Ishikawa (cell line): Measurements from ENCODE around the gene ATP1A2.
A peak's percentile ranks its signal among the peaks of the same experiment; 100 is the strongest.

ENCODE experiments used
- CEBPB ChIP-seq: IDR thresholded peaks from 2 replicates; pipeline ENCODE4 v1.6.1; 2012
- CREB1 ChIP-seq: IDR thresholded peaks from 2 replicates; pipeline ENCODE4 v1.6.1; 2012; ENCODE audit warnings: low read depth
- EGR1 ChIP-seq: IDR thresholded peaks from 2 replicates; pipeline ENCODE4 v1.6.1; 2012
- EP300 ChIP-seq: IDR thresholded peaks from 2 replicates; pipeline ENCODE4 v1.6.1; 2012; ENCODE audit warnings: borderline replicate concordance
- FOXM1 ChIP-seq: IDR thresholded peaks from 2 replicates; pipeline ENCODE4 v1.6.1; 2012; ENCODE audit warnings: low read depth, borderline replicate concordance
- NFIC ChIP-seq: IDR thresholded peaks from 2 replicates; pipeline ENCODE4 v1.6.1; 2012
- RAD21 ChIP-seq: IDR thresholded peaks from 2 replicates; pipeline ENCODE4 v1.6.1; 2012; ENCODE audit warnings: low read depth
- REST ChIP-seq: IDR thresholded peaks from 2 replicates; pipeline ENCODE4 v1.6.1; 2012; ENCODE audit warnings: low read depth, mild to moderate bottlenecking
- TAF1 ChIP-seq: IDR thresholded peaks from 2 replicates; pipeline ENCODE4 v1.6.1; 2012; ENCODE audit warnings: low read depth, mild to moderate bottlenecking
- TCF12 ChIP-seq: IDR thresholded peaks from 2 replicates; pipeline ENCODE4 v1.6.1; 2012; ENCODE audit warnings: low read depth
- TEAD4 ChIP-seq: IDR thresholded peaks from 2 replicates; pipeline ENCODE4 v1.6.1; 2012
- USF1 ChIP-seq: IDR thresholded peaks from 2 replicates; pipeline ENCODE4 v1.6.1; 2012
- YY1 ChIP-seq: IDR thresholded peaks from 2 replicates; pipeline ENCODE4 v1.6.1; 2012; ENCODE audit warnings: low read depth
- ZBTB7A ChIP-seq: IDR thresholded peaks from 2 replicates; pipeline ENCODE4 v1.6.1; 2012; ENCODE audit warnings: low read depth
- TF ChIP-seq, protein P1 (sequence below): IDR thresholded peaks from 2 replicates; pipeline ENCODE4 v1.6.1; 2012

Gene ATP1A2

DNA sequence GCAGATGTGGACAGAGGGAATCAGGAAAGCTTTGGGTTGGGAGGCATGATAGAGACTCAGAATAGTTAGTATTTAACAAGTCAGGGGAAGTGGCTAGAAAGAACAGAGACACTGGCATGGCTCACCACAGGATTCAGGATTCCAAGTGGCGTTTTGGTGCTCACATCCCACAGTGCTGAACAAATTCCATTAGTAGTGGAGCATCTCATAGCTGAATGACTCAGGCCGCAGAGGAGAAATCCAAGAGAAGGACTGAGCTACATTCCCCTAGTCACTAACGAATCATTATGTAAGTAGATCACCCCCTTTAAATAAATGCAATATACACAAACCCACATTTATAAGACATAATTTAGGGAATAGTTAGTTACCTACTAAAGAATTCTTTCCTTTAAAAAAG is 39.3 kb upstream of the ATP1A2 start:
- TF ChIP-seq TCF12 (no peak), EGR1 (no peak), CEBPB (no peak), TAF1 (no peak), FOXM1 (no peak), NFIC (no peak), TEAD4 (no peak), RAD21 (no peak), ZBTB7A (no peak)

- TF ChIP-seq TEAD4 (no peak), ZBTB7A (no peak), TAF1 (no peak), EP300 (no peak), RAD21 (no peak), CREB1 (no peak), FOXM1 (no peak), TCF12 (no peak), YY1 (no peak), EGR1 (no peak), USF1 (no peak), CEBPB (no peak), REST (no peak), NFIC (no peak)
- TF ChIP-seq, protein P1, sequence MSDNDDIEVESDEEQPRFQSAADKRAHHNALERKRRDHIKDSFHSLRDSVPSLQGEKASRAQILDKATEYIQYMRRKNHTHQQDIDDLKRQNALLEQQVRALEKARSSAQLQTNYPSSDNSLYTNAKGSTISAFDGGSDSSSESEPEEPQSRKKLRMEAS: no peak
These were observed 38.1 kb upstream of the ATP1A2 start for GRCh38 chr1:160077486-160077885.

DNA sequence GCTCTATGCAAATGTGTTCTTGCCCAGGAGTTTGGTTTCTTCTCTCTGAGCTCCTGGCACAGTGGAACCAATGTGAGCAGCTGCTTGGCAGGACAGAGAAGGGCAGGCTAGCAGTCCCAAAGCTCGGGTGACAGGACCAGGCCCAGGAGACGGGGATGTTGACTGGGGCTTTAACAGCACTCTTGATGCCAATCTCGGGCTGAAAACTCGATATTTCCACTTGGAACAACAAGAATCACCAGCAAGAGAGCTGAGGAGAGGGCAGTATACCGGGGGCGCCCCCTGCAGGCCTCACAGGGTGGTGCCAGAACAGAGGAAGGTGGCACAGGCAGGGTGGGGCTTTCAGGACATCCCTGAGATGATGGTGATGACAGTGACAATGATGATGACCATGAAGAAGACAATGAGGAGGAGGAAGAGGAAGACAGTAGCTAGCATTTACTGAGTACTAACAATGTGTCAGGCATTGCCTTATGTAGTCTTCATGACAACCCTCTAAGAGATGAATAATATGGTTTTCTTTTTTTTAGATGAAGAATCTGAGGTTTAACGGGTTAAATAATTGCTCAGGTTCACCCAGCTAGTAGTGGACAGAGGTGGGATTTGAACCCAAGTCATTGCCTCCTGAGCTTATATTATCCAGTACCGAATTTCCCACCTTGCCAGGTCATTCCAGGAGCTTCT is 36.9 kb upstream of the ATP1A2 start:
- no peak for TF ChIP-seq TCF12
- no peak for TF ChIP-seq REST
- peak; percentile 82 for TF ChIP-seq RAD21
- TF ChIP-seq ZBTB7A: no peak

DNA sequence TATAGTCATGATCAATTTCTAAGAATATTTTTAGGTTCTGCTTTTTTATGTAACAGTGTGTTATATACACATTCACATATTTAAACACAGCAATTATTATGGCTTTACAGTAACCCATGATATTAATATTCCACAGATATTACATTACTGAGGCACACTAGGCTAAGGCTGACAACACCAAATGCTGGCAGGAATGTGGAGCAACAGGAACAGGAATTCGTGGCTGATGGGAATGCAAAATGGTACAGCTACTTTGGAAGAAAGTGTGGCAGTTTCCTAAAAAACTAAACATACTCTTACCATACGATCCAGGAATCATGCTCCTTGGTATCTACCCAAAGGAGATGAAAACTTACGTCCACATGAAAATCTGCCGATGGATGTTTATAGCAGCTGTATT is 36.1 kb upstream of the ATP1A2 start:
- no peak for TF ChIP-seq RAD21
- TF ChIP-seq EGR1: no peak

DNA sequence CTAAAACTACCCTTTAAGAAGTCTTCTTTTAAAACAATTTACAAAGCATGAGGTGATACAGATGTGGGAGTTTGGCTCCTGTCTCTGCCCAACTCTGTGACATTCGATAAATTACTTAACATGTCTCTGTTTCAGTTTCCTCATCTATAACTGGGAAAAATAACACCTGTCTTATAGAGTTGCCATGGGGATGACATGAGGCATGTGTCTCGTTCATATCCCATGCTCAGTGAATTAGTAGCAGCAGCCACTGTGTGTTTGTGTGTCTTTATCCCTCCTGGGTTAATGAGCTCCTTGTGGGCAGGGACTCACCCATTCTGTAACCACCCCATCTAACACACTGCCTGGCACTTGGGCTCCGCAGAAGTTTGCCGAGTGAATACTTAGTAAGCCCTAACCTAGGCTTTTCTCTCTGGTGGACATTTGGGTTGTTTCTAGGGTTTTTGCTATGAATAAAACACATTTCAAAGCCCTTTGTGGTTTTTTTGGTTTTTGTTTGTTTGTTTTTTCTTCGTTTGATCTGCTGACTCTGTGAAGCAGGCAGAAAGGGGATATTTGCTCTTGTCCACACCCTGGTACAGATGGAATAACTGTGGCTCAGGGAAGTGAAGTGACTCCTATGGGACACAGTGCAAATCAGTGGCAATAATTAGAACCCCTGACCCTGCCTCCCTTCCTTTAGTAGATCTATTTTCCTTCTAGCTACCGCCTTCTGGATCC is 35.0 kb upstream of the ATP1A2 start:
- TF ChIP-seq CEBPB: no peak
- TF ChIP-seq FOXM1: no peak
- no peak for TF ChIP-seq YY1
- no peak for TF ChIP-seq TAF1
- no peak for TF ChIP-seq EP300
- TF ChIP-seq RAD21: no peak
- TF ChIP-seq EGR1: no peak
- TF ChIP-seq TCF12: no peak

DNA sequence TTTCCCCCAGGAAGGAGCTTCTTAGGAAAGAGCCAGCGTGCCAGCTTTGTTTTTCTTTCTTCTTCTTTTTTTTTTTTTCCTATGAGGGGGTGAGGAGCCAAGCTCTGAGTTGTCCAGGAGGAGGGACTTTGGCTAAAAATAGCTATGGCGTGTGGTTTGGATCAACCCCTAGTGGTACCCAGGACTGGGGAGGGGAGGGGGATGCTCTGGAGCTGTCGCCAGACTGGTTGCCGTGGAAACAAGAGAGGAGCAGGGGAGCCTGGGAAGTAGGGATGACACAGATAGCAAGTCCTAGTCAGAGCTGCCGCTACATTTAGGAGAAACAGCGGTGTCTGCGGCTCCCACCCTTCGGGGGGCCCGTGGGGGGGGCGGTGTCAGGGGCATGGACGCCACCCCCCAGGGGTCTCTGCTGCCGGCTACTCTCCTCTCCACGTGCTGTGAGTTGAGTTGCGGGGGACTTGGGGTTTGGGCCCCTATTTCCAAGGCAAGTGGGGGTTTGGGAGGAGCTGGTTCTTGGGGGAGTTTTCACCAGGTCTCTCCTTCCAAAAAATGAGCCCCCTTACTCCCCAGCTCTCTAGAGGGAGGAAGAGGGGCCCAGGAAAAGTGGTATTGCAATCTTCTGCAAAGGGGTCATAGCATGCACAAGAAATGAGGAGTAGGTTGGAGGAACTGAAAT is 34.2 kb upstream of the ATP1A2 start, which contains the start of gene KCNJ9:
Gene KCNJ9 (plus strand): TSS at position 278 of the 676 bp plus-strand sequence. CDS start 2,493 bp downstream, outside the sequence.
- TF ChIP-seq TEAD4 (no peak), REST (no peak), TCF12 (no peak), ZBTB7A (no peak), USF1 (no peak), CEBPB (no peak), NFIC (no peak), RAD21 (no peak), EP300 (no peak)
- TF ChIP-seq, protein P1: no peak
